Fibroblast of skin of right quadriceps (primary cell): ENCODE measurements around the gene GJA9.

Experiments used
- DNase-seq: peaks from one replicate; pipeline ENCODE4 v3.0.0-alpha.2; 2013

GJA9 gene

GRCh38 chr1:38829368-38829767 is 52.0 kb downstream of the GJA9 start:
- DNase-seq, result no peak

- no peak for DNase-seq
These were observed 54.1 kb downstream of the GJA9 start for GRCh38 chr1:38827318-38827717.

- no peak for DNase-seq
These were observed 54.5 kb downstream of the GJA9 start for GRCh38 chr1:38826886-38827285.

- no peak for DNase-seq
These were observed 55.1 kb downstream of the GJA9 start for GRCh38 chr1:38826262-38826661.
